ENCODE results near the gene CFAP46.

CFAP46 gene

DNA sequence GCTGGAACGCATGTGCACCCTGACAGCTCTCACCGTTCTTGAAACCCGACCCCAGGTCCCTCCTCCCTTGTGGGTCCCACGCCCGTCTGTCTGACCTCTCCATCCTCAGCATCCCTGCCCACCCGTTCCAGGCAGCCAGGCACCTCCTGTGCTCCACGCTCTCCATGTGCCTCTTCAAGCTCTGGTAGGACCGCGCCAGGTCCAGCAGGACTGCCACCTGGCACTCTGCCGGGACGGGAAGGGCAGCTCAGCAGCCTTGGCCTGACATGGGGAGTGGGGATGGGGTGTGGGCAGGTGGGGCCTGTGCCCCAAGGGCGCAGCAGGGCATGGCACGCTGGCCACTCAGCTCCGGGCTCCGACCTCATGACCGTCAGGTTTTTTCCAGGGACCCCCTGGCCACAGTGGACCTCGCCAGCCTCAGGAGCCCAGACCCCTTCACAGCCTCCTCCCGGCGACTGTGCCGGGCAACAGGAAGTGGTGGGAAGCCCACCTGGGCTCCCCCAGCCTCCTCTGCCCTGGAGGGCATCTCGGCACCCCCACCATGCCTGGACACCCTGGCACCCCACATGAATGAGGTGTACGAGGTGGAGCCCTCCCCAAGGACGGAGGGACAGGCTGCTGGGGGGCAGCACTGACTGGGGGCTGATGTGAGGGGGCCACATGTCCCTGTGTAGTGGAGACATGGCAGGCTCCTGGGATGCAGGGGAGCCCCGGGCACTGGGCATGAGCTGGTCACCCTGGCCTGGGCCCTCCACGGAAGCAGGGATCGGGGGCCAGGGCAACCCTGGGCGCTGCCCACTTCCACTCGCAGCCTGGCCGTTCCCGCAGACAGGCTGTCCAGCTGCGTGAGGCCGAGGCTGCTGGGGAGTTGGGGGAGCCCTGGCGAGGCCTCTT is 131.3 kb downstream of the CFAP46 start:
- no peak for FAIRE-seq
- TF ChIP-seq, protein P1, sequence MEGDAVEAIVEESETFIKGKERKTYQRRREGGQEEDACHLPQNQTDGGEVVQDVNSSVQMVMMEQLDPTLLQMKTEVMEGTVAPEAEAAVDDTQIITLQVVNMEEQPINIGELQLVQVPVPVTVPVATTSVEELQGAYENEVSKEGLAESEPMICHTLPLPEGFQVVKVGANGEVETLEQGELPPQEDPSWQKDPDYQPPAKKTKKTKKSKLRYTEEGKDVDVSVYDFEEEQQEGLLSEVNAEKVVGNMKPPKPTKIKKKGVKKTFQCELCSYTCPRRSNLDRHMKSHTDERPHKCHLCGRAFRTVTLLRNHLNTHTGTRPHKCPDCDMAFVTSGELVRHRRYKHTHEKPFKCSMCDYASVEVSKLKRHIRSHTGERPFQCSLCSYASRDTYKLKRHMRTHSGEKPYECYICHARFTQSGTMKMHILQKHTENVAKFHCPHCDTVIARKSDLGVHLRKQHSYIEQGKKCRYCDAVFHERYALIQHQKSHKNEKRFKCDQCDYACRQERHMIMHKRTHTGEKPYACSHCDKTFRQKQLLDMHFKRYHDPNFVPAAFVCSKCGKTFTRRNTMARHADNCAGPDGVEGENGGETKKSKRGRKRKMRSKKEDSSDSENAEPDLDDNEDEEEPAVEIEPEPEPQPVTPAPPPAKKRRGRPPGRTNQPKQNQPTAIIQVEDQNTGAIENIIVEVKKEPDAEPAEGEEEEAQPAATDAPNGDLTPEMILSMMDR (IDR thresholded peaks at IDR 0.05; ENCODE audit: insufficient read depth, missing control alignments), result no peak
- no peak for DNase-seq (ENCODE audit: insufficient read length, low spot score)

DNA sequence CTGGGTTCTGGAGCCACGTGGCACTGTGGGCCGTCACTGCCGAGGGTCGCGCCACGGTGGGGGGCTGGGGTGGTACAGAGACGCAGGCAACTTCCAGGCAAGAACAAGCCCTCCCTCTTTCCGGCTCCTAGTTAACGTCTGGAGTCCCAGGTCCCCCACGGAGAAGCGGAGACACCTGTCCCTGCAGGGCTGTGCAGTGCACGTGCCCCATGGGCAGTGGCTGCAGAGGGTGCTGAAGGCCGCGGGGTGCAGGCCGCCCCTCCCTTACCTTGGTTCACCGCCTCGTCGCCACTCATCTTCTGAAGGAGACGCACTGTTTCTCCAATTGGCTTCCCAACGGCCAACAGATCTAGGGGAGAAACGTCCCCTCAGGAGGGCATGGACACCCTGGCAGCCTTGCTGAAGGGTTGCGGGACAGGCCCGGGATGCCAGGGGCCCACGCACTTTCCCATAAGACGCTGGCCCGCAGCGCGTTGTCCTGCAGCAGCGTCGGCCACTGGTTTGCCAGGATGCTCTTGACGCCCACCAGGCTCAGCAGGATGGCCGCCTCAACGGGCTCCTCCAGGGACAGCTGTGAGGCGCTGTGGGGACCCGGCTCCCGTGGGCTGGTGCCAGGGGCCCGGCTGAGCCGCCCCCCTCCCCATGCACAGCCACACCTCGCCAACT is 132.1 kb downstream of the CFAP46 start:
- no peak for FAIRE-seq
- TF ChIP-seq, protein P1 (IDR thresholded peaks at IDR 0.05; ENCODE audit: insufficient read depth, missing control alignments), result no peak
- DNase-seq (ENCODE audit: insufficient read length, low spot score), result no peak

DNA sequence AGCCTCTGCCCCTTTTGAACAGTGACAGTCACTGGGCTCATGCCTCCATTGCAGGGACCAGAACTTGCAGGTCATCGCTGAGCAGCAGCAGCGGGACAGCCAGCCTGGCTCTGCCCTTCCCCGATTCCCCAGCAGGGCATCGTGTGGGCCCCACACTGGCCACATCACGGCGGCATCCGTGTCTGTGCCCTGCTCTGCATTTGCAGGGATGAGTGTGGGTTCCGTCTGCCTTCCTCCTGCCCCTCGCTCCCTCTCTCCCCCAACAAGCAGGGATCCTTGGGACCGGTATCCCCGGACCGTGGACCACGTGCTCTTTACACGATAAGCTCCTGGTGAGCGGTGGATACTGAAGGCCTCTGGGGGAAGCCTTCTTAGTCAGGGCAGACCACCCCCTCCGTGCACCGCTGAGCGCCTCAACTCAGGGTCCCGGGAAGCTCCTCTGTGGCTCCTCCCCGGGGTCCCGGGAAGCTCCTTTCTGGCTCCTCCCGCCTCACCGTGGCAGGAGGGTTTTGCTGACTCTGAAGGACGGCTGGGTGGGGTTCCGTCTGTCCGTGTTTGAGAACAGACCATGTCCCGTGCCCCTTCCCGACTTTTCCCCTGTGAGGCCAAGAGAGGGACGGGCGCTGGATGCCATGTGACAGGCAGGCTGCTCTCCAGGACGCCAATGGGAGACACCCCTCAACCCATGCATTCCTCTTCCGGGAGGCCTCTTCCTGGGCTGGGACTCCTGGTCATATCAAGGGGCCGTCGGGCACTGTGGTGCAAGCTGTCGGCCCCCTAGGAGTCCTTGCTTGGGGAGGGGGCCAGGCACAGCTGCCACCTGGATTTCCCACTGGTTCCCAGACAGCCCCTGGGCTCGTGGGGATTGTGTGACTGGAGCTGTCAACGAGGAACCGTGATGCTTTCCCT is 132.9 kb downstream of the CFAP46 start:
- TF ChIP-seq, protein P1 (IDR thresholded peaks at IDR 0.05; ENCODE audit: insufficient read depth, missing control alignments), result no peak
- DNase-seq (ENCODE audit: insufficient read length, low spot score) (no peak), FAIRE-seq (no peak)

DNA sequence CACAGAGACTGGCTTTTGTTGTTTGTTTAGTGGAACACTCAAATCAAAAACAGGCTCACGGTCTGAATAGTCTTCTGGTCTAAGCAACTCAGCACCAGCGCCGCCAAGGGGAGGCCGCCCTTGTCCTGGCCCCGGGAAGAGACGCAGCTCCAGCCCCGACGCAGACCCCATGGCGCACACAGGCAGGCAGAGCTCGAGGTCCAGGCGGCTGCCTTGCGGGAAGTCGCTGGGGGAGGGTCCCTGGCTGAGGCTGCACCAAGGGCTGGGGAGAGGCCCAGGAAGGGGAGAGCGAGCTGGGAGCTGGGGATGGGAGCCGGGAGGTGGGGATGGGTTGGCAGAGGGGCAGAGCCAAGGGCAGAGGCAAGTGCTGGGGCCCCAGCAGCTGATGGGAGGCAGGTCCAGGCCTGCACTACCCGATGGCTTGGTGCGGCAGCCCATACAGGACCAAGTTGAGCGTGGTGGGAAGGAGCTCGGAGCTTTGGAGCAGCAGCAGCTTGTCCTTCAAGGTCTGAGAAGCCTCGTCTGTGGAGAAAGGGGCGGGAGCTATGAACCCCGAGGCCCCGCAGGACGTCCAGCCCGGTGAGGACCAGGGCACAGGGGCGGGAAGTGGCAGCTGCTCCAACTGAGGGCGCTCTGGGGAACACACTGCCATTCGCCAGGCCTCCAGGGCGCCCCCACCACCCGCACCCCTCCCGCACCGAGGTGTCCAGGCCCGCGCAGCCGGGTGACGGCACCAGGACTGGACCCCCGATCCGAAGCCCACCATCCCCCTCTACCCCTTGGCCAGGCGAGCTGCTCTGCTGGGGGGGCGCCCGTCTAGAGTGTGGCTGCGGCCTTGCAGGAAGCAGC is 133.8 kb downstream of the CFAP46 start:
- FAIRE-seq (no peak), DNase-seq (ENCODE audit: insufficient read length, low spot score) (no peak)
- TF ChIP-seq, protein P1 (IDR thresholded peaks at IDR 0.05; ENCODE audit: insufficient read depth, missing control alignments), result no peak

DNA sequence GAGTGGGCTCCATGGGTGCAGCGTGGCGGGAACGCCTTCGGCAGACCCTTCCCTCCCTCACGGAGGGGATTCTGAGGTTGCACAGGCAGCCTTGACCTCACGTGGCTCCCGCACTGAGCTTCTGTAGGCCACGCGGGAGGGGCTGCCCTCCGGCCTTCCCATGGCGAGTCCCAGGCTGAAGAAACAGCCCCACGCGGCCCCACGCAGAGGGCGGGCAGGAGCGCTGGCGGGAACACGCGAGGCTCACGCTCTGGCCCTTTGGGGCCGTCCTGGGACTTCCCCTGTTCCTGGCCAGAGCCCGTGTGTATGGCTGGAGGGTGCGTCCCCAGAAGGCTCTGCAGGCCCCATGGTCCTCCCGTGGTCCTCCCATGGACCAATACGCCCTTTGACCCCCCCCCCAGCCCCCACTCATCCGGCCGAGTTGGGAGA is 134.7 kb downstream of the CFAP46 start:
- TF ChIP-seq, protein P1 (IDR thresholded peaks at IDR 0.05; ENCODE audit: insufficient read depth, missing control alignments), result no peak
- FAIRE-seq (no peak), DNase-seq (ENCODE audit: insufficient read length, low spot score) (no peak)

DNA sequence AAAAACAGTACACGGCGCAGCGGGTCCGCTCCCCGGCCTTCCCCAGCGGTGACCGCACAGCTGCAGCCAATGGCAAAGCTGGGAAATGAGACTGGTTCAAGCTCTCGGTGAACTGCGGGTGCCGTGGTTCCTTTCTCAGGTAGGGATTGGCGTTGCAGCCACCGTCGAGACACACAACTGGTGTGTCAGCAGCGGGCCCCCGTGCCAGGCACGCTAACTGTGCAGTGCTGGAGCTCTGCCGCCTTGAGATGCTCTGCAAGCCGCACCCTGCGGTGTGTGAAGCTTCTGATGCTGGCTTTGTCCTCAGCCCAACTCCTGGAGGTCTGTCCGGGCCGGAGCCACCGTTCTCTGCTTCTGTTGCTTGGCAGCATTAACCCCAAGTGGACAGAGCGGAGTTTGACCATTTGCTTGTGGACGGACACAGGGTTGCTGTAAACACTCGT is 135.8 kb downstream of the CFAP46 start:
- DNase-seq (ENCODE audit: insufficient read length, low spot score) (no peak), FAIRE-seq (no peak)
- TF ChIP-seq, protein P1 (IDR thresholded peaks at IDR 0.05; ENCODE audit: insufficient read depth, missing control alignments), result no peak

Measured in D721Med (cell line).